Coronary artery (tissue), 2 donors: Measurements from ENCODE around the gene TNRC6A.
"Not testable (repeated sequence)": the region's sequence is repeated elsewhere in the genome, so short reads cannot be mapped to it uniquely, and the experiment has no call there.

ENCODE experiments used
- DNase-seq: peaks from one replicate; pipeline ENCODE4 v3.0.0-alpha.2; 2017; ENCODE audit warnings: low spot score
- H3K27ac ChIP-seq, 2 donors: fragments of 200-600 bp; sonication (generic); one replicate each; pipeline ENCODE4 v1.5.1; 2016 to 2019
- H3K4me3 ChIP-seq: fragments of 200-600 bp; sonication (generic); 2 replicates; pipeline ENCODE4 v1.5.1; 2016; ENCODE audit warnings: mild to moderate bottlenecking, moderate library complexity
- TF ChIP-seq, protein P1 (sequence below): fragments of 200-600 bp; sonication (generic); IDR thresholded peaks from one replicate; pipeline ENCODE4 v1.5.1; 2019; ENCODE audit warnings: antibody characterized with exemption

The TNRC6A gene

GRCh38 chr16:24853830-24854229, 124.4 kb downstream of the TNRC6A start:
- TF ChIP-seq, protein P1, sequence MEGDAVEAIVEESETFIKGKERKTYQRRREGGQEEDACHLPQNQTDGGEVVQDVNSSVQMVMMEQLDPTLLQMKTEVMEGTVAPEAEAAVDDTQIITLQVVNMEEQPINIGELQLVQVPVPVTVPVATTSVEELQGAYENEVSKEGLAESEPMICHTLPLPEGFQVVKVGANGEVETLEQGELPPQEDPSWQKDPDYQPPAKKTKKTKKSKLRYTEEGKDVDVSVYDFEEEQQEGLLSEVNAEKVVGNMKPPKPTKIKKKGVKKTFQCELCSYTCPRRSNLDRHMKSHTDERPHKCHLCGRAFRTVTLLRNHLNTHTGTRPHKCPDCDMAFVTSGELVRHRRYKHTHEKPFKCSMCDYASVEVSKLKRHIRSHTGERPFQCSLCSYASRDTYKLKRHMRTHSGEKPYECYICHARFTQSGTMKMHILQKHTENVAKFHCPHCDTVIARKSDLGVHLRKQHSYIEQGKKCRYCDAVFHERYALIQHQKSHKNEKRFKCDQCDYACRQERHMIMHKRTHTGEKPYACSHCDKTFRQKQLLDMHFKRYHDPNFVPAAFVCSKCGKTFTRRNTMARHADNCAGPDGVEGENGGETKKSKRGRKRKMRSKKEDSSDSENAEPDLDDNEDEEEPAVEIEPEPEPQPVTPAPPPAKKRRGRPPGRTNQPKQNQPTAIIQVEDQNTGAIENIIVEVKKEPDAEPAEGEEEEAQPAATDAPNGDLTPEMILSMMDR = no peak
- Histone ChIP-seq H3K27ac (no peak overlapping the region), H3K4me3 (peak overlapping the region; percentile 1)
- no peak for DNase-seq

GRCh38 chr16:24854607-24855171, 125.2 kb downstream of the TNRC6A start:
- Histone ChIP-seq H3K4me3 (no peak overlapping the region), H3K27ac (no peak overlapping the region)
- TF ChIP-seq, protein P1 = no peak
- DNase-seq = no peak

DNA sequence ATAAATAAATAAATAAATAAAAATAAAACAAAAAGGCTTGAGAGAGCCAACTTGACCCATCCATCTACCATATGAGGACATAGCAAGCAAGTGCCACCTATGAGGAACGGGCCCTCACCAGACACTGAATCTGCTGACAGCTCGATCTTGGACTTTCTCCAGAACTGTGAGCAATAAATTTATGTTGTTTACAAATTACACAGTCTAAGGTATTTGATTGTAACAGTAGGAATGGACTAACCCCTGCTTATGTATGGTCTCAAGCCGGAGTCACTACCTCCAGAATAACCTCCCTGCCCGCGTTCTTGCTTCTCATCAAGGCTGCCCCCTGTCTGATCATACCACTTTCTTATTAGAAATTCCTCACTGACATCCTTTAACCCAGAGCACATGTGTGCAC, 126.2 kb downstream of the TNRC6A start:
- Histone ChIP-seq H3K4me3 (no peak overlapping the region), H3K27ac (no peak overlapping the region)
- no peak for DNase-seq
- TF ChIP-seq, protein P1 = no peak

DNA sequence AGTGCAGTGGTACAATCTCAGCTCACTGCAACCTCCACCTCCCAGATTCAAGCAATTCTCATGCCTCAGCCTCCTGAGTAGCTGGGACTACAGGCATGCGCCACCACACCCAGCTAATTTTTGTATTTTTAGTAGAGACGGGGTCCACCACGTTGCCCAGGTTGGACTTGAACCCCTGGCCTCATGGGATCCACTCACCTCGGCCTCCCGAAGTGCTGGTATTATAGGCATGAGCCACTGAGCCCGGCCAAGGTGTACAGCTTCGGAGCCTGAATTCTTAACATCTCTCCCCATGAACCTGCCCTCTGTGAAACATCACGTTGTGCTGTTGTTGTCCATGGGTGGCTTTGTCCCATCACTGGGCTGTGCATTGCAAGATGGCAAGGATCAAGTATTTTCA, 127.4 kb downstream of the TNRC6A start:
- not testable (repeated sequence) for H3K4me3 ChIP-seq, H3K27ac ChIP-seq, DNase-seq

- no peak overlapping the region for H3K27ac ChIP-seq
- no peak overlapping the region for H3K4me3 ChIP-seq
- TF ChIP-seq, protein P1 = no peak
- DNase-seq = no peak
Observed at GRCh38 chr16:24858219-24859041, 129.0 kb downstream of the TNRC6A start.

GRCh38 chr16:24861461-24861860, 132.0 kb downstream of the TNRC6A start:
- DNase-seq = no peak
- no peak overlapping the region for H3K27ac ChIP-seq
- H3K4me3 ChIP-seq = no peak overlapping the region
- TF ChIP-seq, protein P1 = no peak

DNA sequence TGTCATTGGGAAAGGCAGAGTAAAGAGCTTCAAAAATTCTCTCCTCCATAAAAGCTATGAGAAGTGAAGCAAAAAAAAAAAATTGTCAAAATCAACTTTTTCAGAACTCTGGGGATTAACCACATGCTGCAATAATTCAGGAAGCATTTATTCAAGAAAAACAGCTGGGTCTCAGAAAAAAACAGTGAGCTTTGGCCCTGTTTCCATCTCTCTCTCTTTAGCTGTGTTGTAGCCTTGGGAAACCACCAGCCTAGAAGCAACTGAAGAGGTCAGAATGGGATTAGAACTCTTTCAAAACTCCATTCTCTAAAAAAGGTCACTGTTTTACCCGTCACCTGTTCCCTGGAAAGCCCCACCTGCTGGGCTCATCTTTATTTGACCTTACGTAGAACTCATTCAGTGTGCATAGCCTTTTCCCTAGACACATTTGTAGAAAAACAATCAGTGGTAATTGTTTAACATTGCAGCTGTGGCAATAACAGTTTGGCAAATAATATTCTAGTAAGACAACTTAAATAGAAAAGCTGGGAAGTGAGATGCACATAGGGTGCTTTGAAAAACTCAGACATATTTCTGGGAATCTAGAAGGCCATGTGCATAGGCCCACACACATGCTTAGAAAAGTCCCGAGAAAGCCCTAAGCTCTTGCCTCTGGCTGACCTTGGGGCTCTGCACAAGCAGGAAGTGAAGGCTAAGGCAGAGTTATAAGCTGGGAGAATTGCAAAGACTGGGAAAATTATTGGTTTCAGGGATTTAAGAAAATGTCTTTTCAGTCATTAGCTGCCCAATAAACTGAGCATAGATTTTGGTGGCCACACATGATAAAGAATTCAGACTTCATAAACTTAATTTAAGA, 134.4 kb downstream of the TNRC6A start:
- no peak for DNase-seq
- Histone ChIP-seq H3K27ac (no peak overlapping the region), H3K4me3 (no peak overlapping the region)
- TF ChIP-seq, protein P1 = no peak
